H1 (cell line): ENCODE results near the gene GTPBP1. TPM values are rescaled to one million over a fixed set of nuclear protein-coding genes. Genes with fewer than 3 reads are reported as not detected.

Experiments
- CTCF ChIA-PET: fragments of 300-600 bp; sonication (Branson Sonifier 250); formaldehyde crosslinking; loops from one replicate; lab custom pipeline; 2021; ENCODE audit not compliant: partially characterized antibody; lab: Charles Lee
- POLR2A ChIA-PET: fragments of 300-600 bp; sonication (Branson Sonifier 250); formaldehyde crosslinking; loops from one replicate; lab custom pipeline; 2021; ENCODE audit warnings: inconsistent platforms; ENCODE audit not compliant: partially characterized antibody; lab: Charles Lee
- DNase-seq, 2 experiments: peaks; one replicate each; pipeline versions ENCODE4 v3.0.0 to v3.0.0-alpha.2; 2010 to 2022; ENCODE audit warnings: low spot score in 2 of 2, low read depth in 1 of 2, mixed read lengths in 1 of 2
- FAIRE-seq: peaks from 2 replicates; lab custom pipeline; 2011; peaks lifted over from hg19 to GRCh38; lab: Jason Lieb, UNC
- H2AFZ ChIP-seq: 2 replicates; pipeline ENCODE4 v1.8.1; 2012; ENCODE audit warnings: low read length, inconsistent platforms
- H2AK5ac ChIP-seq: 2 replicates; pipeline ENCODE4 v1.6.1; 2013; ENCODE audit warnings: low read depth, low read length
- H2BK120ac ChIP-seq: replicated peaks from 2 replicates; pipeline ENCODE3; 2013; ENCODE audit warnings: low read depth, low read length, inconsistent platforms
- H2BK12ac ChIP-seq: 2 replicates; pipeline ENCODE4 v1.6.1; 2013; ENCODE audit warnings: low read depth, low read length
- H2BK15ac ChIP-seq: 2 replicates; pipeline ENCODE4 v1.6.1; 2013; ENCODE audit warnings: low read length
- H2BK20ac ChIP-seq: 2 replicates; pipeline ENCODE4 v1.6.1; 2013; ENCODE audit warnings: low read length
- H2BK5ac ChIP-seq: 2 replicates; pipeline ENCODE4 v1.6.1; 2013; ENCODE audit warnings: low read depth, low read length
- H3K14ac ChIP-seq: 2 replicates; pipeline ENCODE4 v1.6.1; 2013; ENCODE audit warnings: inconsistent platforms; ENCODE audit not compliant: insufficient read length
- H3K18ac ChIP-seq: 2 replicates; pipeline ENCODE4 v1.6.1; 2013; ENCODE audit warnings: low read length; ENCODE audit errors: extremely low read depth
- H3K23ac ChIP-seq: 2 replicates; pipeline ENCODE4 v1.6.1; 2013; ENCODE audit warnings: inconsistent platforms; ENCODE audit not compliant: insufficient read length
- H3K23me2 ChIP-seq: 2 replicates; pipeline ENCODE4 v1.6.1; 2013; ENCODE audit warnings: low read depth, low read length
- H3K27ac ChIP-seq: 2 replicates; pipeline ENCODE4 v1.6.1; 2011; ENCODE audit warnings: low read depth, low read length, inconsistent platforms
- H3K27me3 ChIP-seq, 4 experiments: replicated peaks in 1 of 4; 1 replicate in 1 of 4; 2 replicates in 3 of 4; pipeline versions ENCODE4 v1.6.1 to v1.8.1; 2011 to 2013; ENCODE audit warnings: low read length in 3 of 4, mild to moderate bottlenecking in 3 of 4, inconsistent platforms in 2 of 4, mixed read lengths in 2 of 4, moderate library complexity in 1 of 4; ENCODE audit not compliant: control insufficient read depth in 3 of 4, insufficient read depth in 3 of 4; ENCODE audit errors: extremely low read depth in 1 of 4
- H3K36me3 ChIP-seq, 4 experiments: 2 replicates each; pipeline versions ENCODE4 v1.6.1 to v1.8.1; 2011 to 2013; ENCODE audit warnings: mild to moderate bottlenecking in 4 of 4, low read length in 3 of 4, moderate library complexity in 2 of 4, control low read depth in 1 of 4, inconsistent platforms in 1 of 4; ENCODE audit not compliant: insufficient read depth in 4 of 4, control insufficient read depth in 2 of 4
- H3K4ac ChIP-seq: replicated peaks from 2 replicates; pipeline ENCODE3; 2013; ENCODE audit warnings: low read length, low read depth, mixed read lengths, inconsistent platforms; ENCODE audit not compliant: insufficient read length
- H3K4me1 ChIP-seq, 4 experiments: replicated peaks in 1 of 4; 1 replicate in 1 of 4; 2 replicates in 3 of 4; pipeline versions ENCODE4 v1.6.1 to v1.8.1; 2011 to 2013; ENCODE audit warnings: low read length in 3 of 4, inconsistent platforms in 2 of 4, mixed read lengths in 1 of 4; ENCODE audit not compliant: insufficient read depth in 4 of 4, control insufficient read depth in 3 of 4
- H3K4me2 ChIP-seq, 2 experiments: 2 replicates each; pipeline versions ENCODE4 v1.6.1 to v1.8.1; 2011 to 2013; ENCODE audit warnings: low read depth in 2 of 2, low read length in 2 of 2, control low read depth in 1 of 2, inconsistent platforms in 1 of 2, mild to moderate bottlenecking in 1 of 2; ENCODE audit not compliant: insufficient read depth in 1 of 2
- H3K4me3 ChIP-seq, 4 experiments: fragments of 200-600, 300-600 bp in 1 of 4; sonication (generic), shearing (Covaris generic), sonication (Bioruptor Twin) in 1 of 4; 2 replicates each; pipeline versions ENCODE4 v1.5.1 to v1.8.1; 2011 to 2016; ENCODE audit warnings: low read length in 4 of 4, low read depth in 3 of 4, control low read depth in 2 of 4, inconsistent platforms in 2 of 4, mild to moderate bottlenecking in 2 of 4, mixed read lengths in 1 of 4, moderate library complexity in 1 of 4; ENCODE audit not compliant: insufficient read depth in 2 of 4; ENCODE audit errors: extremely low read depth in 1 of 4
- H3K56ac ChIP-seq: replicated peaks from 2 replicates; pipeline ENCODE3; 2013; ENCODE audit warnings: low read depth, mild to moderate bottlenecking, mixed read lengths, low read length, inconsistent platforms; ENCODE audit not compliant: insufficient read length
- H3K79me1 ChIP-seq: 2 replicates; pipeline ENCODE4 v1.6.1; 2013; ENCODE audit warnings: low read depth, low read length, control low read depth
- H3K79me2 ChIP-seq, 2 experiments: 2 replicates each; pipeline versions ENCODE4 v1.6.1 to v1.8.1; 2012 to 2013; ENCODE audit warnings: low read length in 2 of 2, mild to moderate bottlenecking in 2 of 2, inconsistent platforms in 1 of 2; ENCODE audit not compliant: insufficient read depth in 2 of 2, control insufficient read depth in 1 of 2
- H3K9ac ChIP-seq, 4 experiments: replicated peaks in 1 of 4; 1 replicate in 1 of 4; 2 replicates in 3 of 4; pipeline versions ENCODE4 v1.6.1 to v1.8.1; 2011 to 2013; ENCODE audit warnings: low read depth in 3 of 4, low read length in 3 of 4, control low read depth in 2 of 4, mild to moderate bottlenecking in 2 of 4, moderate library complexity in 2 of 4, inconsistent platforms in 1 of 4; ENCODE audit errors: extremely low read depth in 1 of 4
- H3K9me3 ChIP-seq, 2 experiments: 2 replicates each; pipeline versions ENCODE4 v1.6.1 to v1.8.1; 2012 to 2013; ENCODE audit warnings: mild to moderate bottlenecking in 2 of 2, moderate library complexity in 2 of 2, control low read depth in 1 of 2, inconsistent platforms in 1 of 2, low read depth in 1 of 2, low read length in 1 of 2, mixed read lengths in 1 of 2; ENCODE audit not compliant: insufficient read depth in 2 of 2
- H4K20me1 ChIP-seq, 2 experiments: replicated peaks in 1 of 2; 2 replicates each; pipeline versions ENCODE3 to v1.8.1; 2011 to 2013; ENCODE audit warnings: inconsistent platforms in 2 of 2, low read length in 2 of 2, mild to moderate bottlenecking in 1 of 2; ENCODE audit not compliant: insufficient read depth in 2 of 2, control insufficient read depth in 1 of 2
- H4K5ac ChIP-seq: 2 replicates; pipeline ENCODE4 v1.6.1; 2013; ENCODE audit warnings: low read length, low read depth, mixed read lengths, inconsistent platforms; ENCODE audit not compliant: insufficient read length
- H4K8ac ChIP-seq: 2 replicates; pipeline ENCODE4 v1.8.0; 2013; ENCODE audit warnings: mild to moderate bottlenecking, moderate library complexity, low read length, inconsistent platforms; ENCODE audit not compliant: insufficient read depth; ENCODE audit errors: extremely low read depth
- H4K91ac ChIP-seq: replicated peaks from 2 replicates; pipeline ENCODE3; 2013; ENCODE audit warnings: low read length, mixed read lengths, inconsistent platforms; ENCODE audit not compliant: insufficient read length
- ATF3 ChIP-seq: IDR thresholded peaks from 2 replicates; pipeline ENCODE4 v1.6.1; 2011; ENCODE audit warnings: low read depth, mild to moderate bottlenecking, low read length; ENCODE audit not compliant: insufficient read depth
- CREB1 ChIP-seq: IDR thresholded peaks from 2 replicates; pipeline ENCODE4 v1.6.1; 2012; ENCODE audit warnings: inconsistent platforms
- EP300 ChIP-seq, 2 experiments: IDR thresholded peaks; 1 replicate in 1 of 2; 2 replicates in 1 of 2; pipeline ENCODE4 v1.6.1; 2011 to 2012; ENCODE audit warnings: low read depth in 2 of 2, low read length in 2 of 2, mild to moderate bottlenecking in 2 of 2, borderline replicate concordance in 1 of 2, inconsistent platforms in 1 of 2, moderate library complexity in 1 of 2
- HDAC6 ChIP-seq: IDR thresholded peaks from one replicate; pipeline ENCODE4 v1.7.1; 2012; ENCODE audit warnings: low read depth, mild to moderate bottlenecking, inconsistent platforms, low read length, moderate library complexity
- KDM5A ChIP-seq: fragments of 200-600 bp; IDR thresholded peaks from 2 replicates; pipeline ENCODE4 v1.7.1; 2012; ENCODE audit warnings: mild to moderate bottlenecking, low read length, inconsistent platforms, mixed read lengths
- RXRA ChIP-seq: IDR thresholded peaks from 2 replicates; pipeline ENCODE4 v1.6.1; 2011; ENCODE audit warnings: low read depth, mild to moderate bottlenecking, low read length, moderate library complexity; ENCODE audit not compliant: insufficient read depth
- SP2 ChIP-seq: IDR thresholded peaks from 2 replicates; pipeline ENCODE4 v1.6.1; 2012; ENCODE audit warnings: mild to moderate bottlenecking, low read length, inconsistent platforms
- TAF7 ChIP-seq: optimal IDR thresholded peaks from 2 replicates; pipeline ENCODE3; 2011; ENCODE audit warnings: low read depth, mild to moderate bottlenecking, inconsistent platforms, low read length, moderate library complexity, borderline replicate concordance
- USF2 ChIP-seq: IDR thresholded peaks from 2 replicates; pipeline ENCODE4 v1.6.1; 2011; ENCODE audit warnings: low read length, improper control_type of control experiment
- WGBS, 2 experiments: shearing (Covaris generic) in 1 of 2; methylation state at CpG; one replicate each; pipeline versions ENCODE4 v1.1.6 to v1.1.7; 2013 to 2015; ENCODE audit warnings: low lambda C conversion rate in 2 of 2, mixed read lengths in 2 of 2, inconsistent platforms in 1 of 2, low coverage in 1 of 2, missing lambda C conversion rate in 1 of 2; ENCODE audit not compliant: insufficient replicate concordance in 2 of 2, insufficient coverage in 1 of 2, insufficient read length in 1 of 2; ENCODE audit errors: extremely low coverage in 1 of 2, missing lambda C conversion rate in 1 of 2; 5-methylcytosine and 5-hydroxymethylcytosine counted together
- polyA plus RNA-seq, 7 experiments: library from polyadenylated mRNA; depleted of rRNA in 3 of 7; stranded (reverse) in 5 of 7; unstranded in 2 of 7; fragments of >200 nt in 5 of 7; fragments of 200-250 nt in 2 of 7; gene quantifications; 1 replicate in 5 of 7; 2 replicates in 1 of 7; 4 replicates in 1 of 7; pipeline versions ENCODE4 v1.2.1 to v1.2.3, GENCODE V29; 2011 to 2013; ENCODE audit warnings: missing spikeins in 2 of 7, mixed read lengths in 2 of 7
- total RNA-seq: library from RNA; stranded (reverse); fragmentation: NEBNext Ultra II Directional; extraction: Animal tissue kit (Norgen Biotek cat#: 25700); gene quantifications from 2 replicates; pipeline ENCODE4 v1.2.1, GENCODE V29; 2021

GTPBP1 gene
- total and polyA plus RNA-seq, 2 of the 8 experiments (the other 6 are each of a cell fraction or from before 2014, with no cell fraction given) = 53.1 to 91.8 TPM

- H2BK5ac ChIP-seq = peak within 1 kb of the TSS; percentile 99
- no peak within 1 kb of the TSS for H3K23ac ChIP-seq
- H4K5ac ChIP-seq = peak within 1 kb of the TSS; percentile 99
- H2BK20ac ChIP-seq = no peak within 1 kb of the TSS
- no peaks in the 10 kb centered on the region for H3K9me3 ChIP-seq
- H2BK12ac ChIP-seq = peak within 1 kb of the TSS; percentile 98
- no peak within 1 kb of the TSS for H3K4ac ChIP-seq
- H3K4me2 ChIP-seq = peak within 1 kb of the TSS; percentile 75 to 90
- WGBS, 2 experiments = 1% methylated on average over 61 of the region's 66 CpGs; no CpG with 5 or more reads in 1 of the 2 experiments
- H3K9ac ChIP-seq = peak within 1 kb of the TSS; percentile 76 to 99 (median 98)
- H3K27ac ChIP-seq = peak within 1 kb of the TSS; percentile 99
- DNase-seq (peak; percentile 65 to 97), FAIRE-seq (peak; percentile 85)
- peak within 1 kb of the TSS; percentile 76 for H2BK120ac ChIP-seq
- H2AK5ac ChIP-seq = no peak within 1 kb of the TSS
- H3K4me1 ChIP-seq = peaks cover 0 to 5% (median 1%) of the 10 kb centered on the region in 4 experiments; a peak in 3 of 7 replicates
- H4K20me1 ChIP-seq = no peaks in the 10 kb centered on the region
- H3K23me2 ChIP-seq = peaks cover 5% of the 10 kb centered on the region
- 0 out of 4 replicates have a peak, but pooled peaks cover 0 to 7% of the 10 kb centered on the region in 2 experiments for H3K79me2 ChIP-seq
- H3K27me3 ChIP-seq = no peaks in the 10 kb centered on the region
- no peaks in the 10 kb centered on the region for H3K79me1 ChIP-seq
- H4K8ac ChIP-seq = peak within 1 kb of the TSS; percentile 98
- H3K36me3 ChIP-seq = no peaks in the 10 kb centered on the region
- peak within 1 kb of the TSS; percentile 92 for H3K56ac ChIP-seq
- peak within 1 kb of the TSS; percentile 21; the same call in 1 of the 2 replicates for H2BK15ac ChIP-seq
- peak within 1 kb of the TSS; percentile 91 for H3K14ac ChIP-seq
- peak within 1 kb of the TSS; percentile 99 for H3K18ac ChIP-seq
- POLR2A ChIA-PET = interaction anchor here (0.6 to 1.4 kb wide), 6 partner anchors 11 to 56 kb away, joined by 3 to 5 read pairs (median 4); partner anchors contain the start of gene GTPBP1
- H4K91ac ChIP-seq = peak within 1 kb of the TSS; percentile 90
- peak within 1 kb of the TSS; percentile 86 to 94 (median 87) for H3K4me3 ChIP-seq
- peak within 1 kb of the TSS; percentile 98 for H2AFZ ChIP-seq
- CTCF ChIA-PET = interaction anchor here (1.6 kb wide), 1 partner anchor 23 kb away, joined by 4 read pairs; no protein-coding TSS in a partner anchor
- no peak for TF ChIP-seq SP2
- TF ChIP-seq RXRA = no peak
- TF ChIP-seq EP300 (IDR thresholded peaks at IDR 0.05; ENCODE audit: borderline replicate concordance in 1 of 2, low read depth in 2 of 2, low read length in 2 of 2) = peak; percentile 20 to 99
- TF ChIP-seq USF2 = no peak
- TF ChIP-seq ATF3 = no peak
- no peak for TF ChIP-seq HDAC6
- no peak for TF ChIP-seq TAF7
- peak; percentile 55; the same call in 1 of the 2 replicates for TF ChIP-seq CREB1
- TF ChIP-seq KDM5A = no peak
Observed at GRCh38 chr22:38656256-38657044, 49.3 kb upstream of the GTPBP1 start, which contains the start of the genes CBY1 and FAM227A. CBY1 (plus strand) TSS chr22:38656638; CDS start chr22:38668055, 11,417 bp downstream. FAM227A (minus strand) TSS chr22:38656392; CDS start chr22:38650168, 6,224 bp downstream.
